Ovary (tissue), 3 donors: ENCODE results near the gene LCN12.

Experiments
- POLR2A ChIP-seq: fragments of 450-650 bp; IDR thresholded peaks from one replicate; pipeline ENCODE4 v1.6.1; 2017; ENCODE audit warnings: antibody characterized with exemption, mild to moderate bottlenecking, moderate library complexity
- TF ChIP-seq, protein P1 (sequence below), 3 donors: fragments of 450-650 bp in 2 of 3; fragments of 200-600 bp in 1 of 3; IDR thresholded peaks; one replicate each; pipeline versions ENCODE4 v1.5.1 to v1.8.0; 2016 to 2022; ENCODE audit warnings: antibody characterized with exemption in 3 of 3, mild to moderate bottlenecking in 1 of 3
- donor health status: DM: no; HTN: no; CAD: no.

DNA sequence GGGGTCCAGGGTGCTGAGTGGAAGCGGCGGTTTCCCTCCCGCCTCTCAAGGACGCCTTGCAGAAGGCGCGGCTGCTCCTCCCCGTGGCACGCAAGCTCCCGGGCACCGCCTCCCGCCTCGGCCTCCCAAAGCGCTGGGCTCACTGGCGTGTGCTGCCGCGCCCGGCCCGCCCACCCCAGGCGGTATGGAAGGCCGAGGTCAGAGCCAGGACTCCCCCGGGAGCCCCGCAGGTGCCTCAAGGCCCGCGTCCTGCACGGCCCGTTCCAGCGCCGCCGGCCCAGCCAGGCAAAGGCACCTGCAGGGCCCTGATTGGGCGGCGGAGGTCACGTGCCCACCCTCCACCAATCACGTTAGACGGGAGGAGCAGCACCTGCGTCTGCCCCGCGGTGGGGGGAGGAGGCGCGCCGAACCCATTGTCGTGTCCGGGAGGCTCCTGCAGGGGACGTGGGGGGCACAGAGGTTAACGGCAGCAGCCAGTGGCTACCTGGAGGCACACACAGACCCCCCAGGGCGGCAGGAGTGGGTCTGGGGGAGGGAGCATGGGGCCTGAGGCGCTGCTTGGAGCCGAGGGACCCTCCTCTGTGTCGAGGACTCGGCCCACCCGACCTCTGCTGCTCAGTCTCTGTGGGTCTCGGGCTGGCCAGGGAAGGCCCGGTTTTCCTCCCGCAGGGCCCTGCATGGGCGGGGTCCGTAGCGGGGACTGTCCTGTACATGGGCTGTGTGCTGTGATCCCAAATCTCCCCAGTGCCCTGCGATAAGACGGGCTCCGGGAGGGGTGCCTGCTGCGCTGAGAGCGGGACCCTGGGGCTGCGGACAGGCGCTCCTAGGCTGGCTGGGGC is 2.0 kb upstream of the LCN12 start:
- TF ChIP-seq, protein P1, sequence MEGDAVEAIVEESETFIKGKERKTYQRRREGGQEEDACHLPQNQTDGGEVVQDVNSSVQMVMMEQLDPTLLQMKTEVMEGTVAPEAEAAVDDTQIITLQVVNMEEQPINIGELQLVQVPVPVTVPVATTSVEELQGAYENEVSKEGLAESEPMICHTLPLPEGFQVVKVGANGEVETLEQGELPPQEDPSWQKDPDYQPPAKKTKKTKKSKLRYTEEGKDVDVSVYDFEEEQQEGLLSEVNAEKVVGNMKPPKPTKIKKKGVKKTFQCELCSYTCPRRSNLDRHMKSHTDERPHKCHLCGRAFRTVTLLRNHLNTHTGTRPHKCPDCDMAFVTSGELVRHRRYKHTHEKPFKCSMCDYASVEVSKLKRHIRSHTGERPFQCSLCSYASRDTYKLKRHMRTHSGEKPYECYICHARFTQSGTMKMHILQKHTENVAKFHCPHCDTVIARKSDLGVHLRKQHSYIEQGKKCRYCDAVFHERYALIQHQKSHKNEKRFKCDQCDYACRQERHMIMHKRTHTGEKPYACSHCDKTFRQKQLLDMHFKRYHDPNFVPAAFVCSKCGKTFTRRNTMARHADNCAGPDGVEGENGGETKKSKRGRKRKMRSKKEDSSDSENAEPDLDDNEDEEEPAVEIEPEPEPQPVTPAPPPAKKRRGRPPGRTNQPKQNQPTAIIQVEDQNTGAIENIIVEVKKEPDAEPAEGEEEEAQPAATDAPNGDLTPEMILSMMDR (IDR thresholded peaks at IDR 0.05): peak in 1 of 3 donors; percentile 30
- peak; percentile 22 for TF ChIP-seq POLR2A
